DOHH2 (cell line): ENCODE measurements around the gene FBXO10.
"Not testable (repeated sequence)": the region's sequence is repeated elsewhere in the genome, so short reads cannot be mapped to it uniquely, and the experiment has no call there.

ENCODE experiments used
- H3F3A ChIP-seq: fragments of 200-600 bp; sonication (generic), shearing (Covaris generic); 2 replicates; pipeline ENCODE4 v1.6.0; 2016; ENCODE audit warnings: antibody characterized with exemption, mild to moderate bottlenecking; ENCODE audit not compliant: control insufficient read depth, insufficient read depth
- H3K27ac ChIP-seq: fragments of 200-600 bp; sonication (generic); 2 replicates; pipeline ENCODE4 v1.5.1; 2014; ENCODE audit warnings: low read depth, mild to moderate bottlenecking, low read length, moderate library complexity
- H3K27me3 ChIP-seq: fragments of 200-600 bp; sonication (generic); 2 replicates; pipeline ENCODE4 v1.6.1; 2014; ENCODE audit warnings: mild to moderate bottlenecking, low read length, mixed read lengths; ENCODE audit not compliant: control insufficient read depth
- H3K36me3 ChIP-seq: fragments of 200-600 bp; sonication (generic); 2 replicates; pipeline ENCODE4 v1.6.1; 2014; ENCODE audit warnings: mild to moderate bottlenecking, low read length, moderate library complexity, mixed read lengths; ENCODE audit not compliant: control insufficient read depth
- H3K4me1 ChIP-seq: fragments of 200-600 bp; sonication (generic); 2 replicates; pipeline ENCODE4 v1.6.1; 2014; ENCODE audit warnings: mild to moderate bottlenecking, low read length, mixed read lengths; ENCODE audit not compliant: control insufficient read depth
- H3K4me2 ChIP-seq: fragments of 200-600 bp; sonication (generic); 2 replicates; pipeline ENCODE4 v1.6.0; 2014; ENCODE audit warnings: mild to moderate bottlenecking, low read length, moderate library complexity
- H3K4me3 ChIP-seq: fragments of 200-600 bp; sonication (generic); 2 replicates; pipeline ENCODE4 v1.5.1; 2014; ENCODE audit warnings: mild to moderate bottlenecking, low read length, mixed read lengths
- H3K79me2 ChIP-seq: fragments of 200-600 bp; sonication (generic); 2 replicates; pipeline ENCODE4 v1.6.1; 2014; ENCODE audit warnings: mild to moderate bottlenecking, low read length, mixed read lengths; ENCODE audit not compliant: control insufficient read depth
- H3K9me2 ChIP-seq: fragments of 200-600 bp; sonication (generic); replicated peaks from 2 replicates; pipeline ENCODE4 v1.6.1; 2014; ENCODE audit warnings: mild to moderate bottlenecking, low read length, mixed read lengths; ENCODE audit not compliant: control insufficient read depth
- H3K9me3 ChIP-seq: fragments of 200-600 bp; sonication (generic); 2 replicates; pipeline ENCODE4 v1.6.1; 2014; ENCODE audit warnings: antibody characterized with exemption, low read length, mixed read lengths; ENCODE audit not compliant: control insufficient read depth, insufficient read depth
- H4K20me1 ChIP-seq: fragments of 200-600 bp; sonication (generic); 2 replicates; pipeline ENCODE4 v1.6.0; 2014; ENCODE audit warnings: low read depth, mild to moderate bottlenecking, antibody characterized with exemption, low read length, moderate library complexity; ENCODE audit not compliant: control insufficient read depth, insufficient read depth
- EZH2phosphoT487 ChIP-seq: fragments of 200-600 bp; sonication (generic); IDR thresholded peaks from 2 replicates; pipeline ENCODE4 v1.6.1; 2017; ENCODE audit warnings: borderline replicate concordance, mild to moderate bottlenecking, antibody characterized with exemption, low read length, moderate library complexity, mixed read lengths
- TF ChIP-seq, protein P1 (sequence below): fragments of 200-600 bp; sonication (generic); IDR thresholded peaks from one replicate; pipeline ENCODE4 v1.5.1; 2014; ENCODE audit warnings: antibody characterized with exemption, mild to moderate bottlenecking, low read depth, low read length; ENCODE audit not compliant: poor library complexity, severe bottlenecking

The FBXO10 gene

DNA sequence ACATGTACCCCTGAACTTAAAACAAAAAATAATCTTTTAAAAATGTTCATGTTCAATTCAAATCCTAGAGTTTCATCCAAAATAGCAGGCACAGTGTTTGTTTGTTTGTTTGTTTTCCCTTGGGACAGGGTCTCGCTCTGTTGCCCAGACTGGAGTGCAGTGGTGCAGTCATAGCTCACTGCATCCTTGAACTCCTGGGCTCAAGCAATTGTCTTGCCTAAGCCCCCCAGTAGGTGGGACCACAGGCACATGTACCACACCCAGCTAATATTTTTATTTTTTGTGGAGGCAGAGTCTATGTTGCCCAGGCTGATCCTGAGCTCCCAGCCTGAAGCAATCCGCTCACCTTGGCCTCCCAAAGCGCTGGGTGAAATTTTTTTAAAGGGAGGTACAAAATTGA is 95.4 kb downstream of the FBXO10 start:
- Histone ChIP-seq H3K36me3 (no peaks in the 10 kb centered on the region), H3F3A (no peaks in the 10 kb centered on the region), H4K20me1 (no peaks in the 10 kb centered on the region), H3K4me1 (peaks cover 20% of the 10 kb centered on the region), H3K79me2 (no peaks in the 10 kb centered on the region), H3K27me3 (no peaks in the 10 kb centered on the region; the same call in 1 of the 2 replicates), H3K9me3 (no peaks in the 10 kb centered on the region), H3K4me3 (no peak overlapping the region), H3K27ac (no peak overlapping the region), H3K4me2 (no peak overlapping the region), H3K9me2 (no peaks in the 10 kb centered on the region)
- TF ChIP-seq, protein P1, sequence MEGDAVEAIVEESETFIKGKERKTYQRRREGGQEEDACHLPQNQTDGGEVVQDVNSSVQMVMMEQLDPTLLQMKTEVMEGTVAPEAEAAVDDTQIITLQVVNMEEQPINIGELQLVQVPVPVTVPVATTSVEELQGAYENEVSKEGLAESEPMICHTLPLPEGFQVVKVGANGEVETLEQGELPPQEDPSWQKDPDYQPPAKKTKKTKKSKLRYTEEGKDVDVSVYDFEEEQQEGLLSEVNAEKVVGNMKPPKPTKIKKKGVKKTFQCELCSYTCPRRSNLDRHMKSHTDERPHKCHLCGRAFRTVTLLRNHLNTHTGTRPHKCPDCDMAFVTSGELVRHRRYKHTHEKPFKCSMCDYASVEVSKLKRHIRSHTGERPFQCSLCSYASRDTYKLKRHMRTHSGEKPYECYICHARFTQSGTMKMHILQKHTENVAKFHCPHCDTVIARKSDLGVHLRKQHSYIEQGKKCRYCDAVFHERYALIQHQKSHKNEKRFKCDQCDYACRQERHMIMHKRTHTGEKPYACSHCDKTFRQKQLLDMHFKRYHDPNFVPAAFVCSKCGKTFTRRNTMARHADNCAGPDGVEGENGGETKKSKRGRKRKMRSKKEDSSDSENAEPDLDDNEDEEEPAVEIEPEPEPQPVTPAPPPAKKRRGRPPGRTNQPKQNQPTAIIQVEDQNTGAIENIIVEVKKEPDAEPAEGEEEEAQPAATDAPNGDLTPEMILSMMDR = peak; percentile 19
- TF ChIP-seq EZH2phosphoT487 = no peak

DNA sequence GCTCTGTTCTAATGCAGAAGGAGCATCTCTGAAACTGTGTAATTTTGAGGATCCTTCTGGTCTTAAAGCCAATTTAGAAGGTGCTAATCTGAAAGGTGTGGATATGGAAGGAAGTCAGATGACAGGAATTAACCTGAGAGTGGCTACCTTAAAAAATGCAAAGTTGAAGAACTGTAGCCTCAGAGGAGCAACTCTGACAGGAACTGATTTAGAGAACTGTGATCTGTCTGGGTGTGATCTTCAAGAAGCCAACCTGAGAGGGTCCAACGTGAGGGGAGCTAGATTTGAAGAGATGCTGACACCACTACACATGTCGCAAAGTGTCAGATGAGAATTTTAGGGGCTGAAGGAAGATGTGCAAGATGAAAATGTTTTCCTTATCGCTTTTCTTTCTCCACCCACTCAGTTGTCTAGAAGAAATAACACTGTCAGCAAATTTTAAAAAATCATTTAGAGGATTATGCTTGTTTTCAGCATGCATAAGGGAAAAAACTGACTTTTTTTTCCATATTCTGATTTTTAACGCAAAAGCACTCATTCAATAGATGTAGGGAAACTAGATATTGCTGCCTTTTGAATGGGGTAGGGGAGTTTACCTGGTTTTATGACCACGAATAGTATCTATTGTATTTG is 98.1 kb downstream of the FBXO10 start:
- H3K79me2 ChIP-seq, H3K9me2 ChIP-seq, H3F3A ChIP-seq, H4K20me1 ChIP-seq, H3K4me3 ChIP-seq, H3K27me3 ChIP-seq, H3K27ac ChIP-seq, H3K36me3 ChIP-seq: not testable (repeated sequence)
- peaks cover 12% of the 10 kb centered on the region for H3K4me1 ChIP-seq
- H3K9me3 ChIP-seq = peaks cover 10% of the 10 kb centered on the region; the same call in 1 of the 2 replicates
- peak overlapping the region; percentile 5; the same call in 1 of the 2 replicates for H3K4me2 ChIP-seq

DNA sequence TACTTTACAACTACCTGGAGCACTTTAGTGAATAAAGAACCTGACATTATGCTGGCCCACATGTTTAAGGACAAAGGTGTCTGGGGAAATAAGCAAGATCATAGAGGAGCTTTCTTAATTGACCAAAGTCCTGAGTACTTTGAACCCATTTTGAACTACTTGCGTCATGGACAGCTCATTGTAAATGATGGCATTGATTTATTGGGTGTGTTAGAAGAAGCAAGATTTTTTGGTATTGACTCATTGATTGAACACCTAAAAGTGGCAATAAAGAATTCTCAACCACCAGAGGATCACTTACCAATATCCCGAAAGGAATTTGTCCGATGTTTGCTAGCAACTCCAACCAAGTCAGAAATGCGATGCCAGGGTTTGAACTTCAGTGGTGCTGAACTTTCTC is 98.7 kb downstream of the FBXO10 start:
- not testable (repeated sequence) for H3K27me3 ChIP-seq, H3F3A ChIP-seq, H3K4me2 ChIP-seq, H3K4me3 ChIP-seq, H3K9me2 ChIP-seq, H3K27ac ChIP-seq, H4K20me1 ChIP-seq, H3K79me2 ChIP-seq, H3K36me3 ChIP-seq
- H3K9me3 ChIP-seq = peaks cover 10% of the 10 kb centered on the region; the same call in 1 of the 2 replicates
- peaks cover 13% of the 10 kb centered on the region for H3K4me1 ChIP-seq

DNA sequence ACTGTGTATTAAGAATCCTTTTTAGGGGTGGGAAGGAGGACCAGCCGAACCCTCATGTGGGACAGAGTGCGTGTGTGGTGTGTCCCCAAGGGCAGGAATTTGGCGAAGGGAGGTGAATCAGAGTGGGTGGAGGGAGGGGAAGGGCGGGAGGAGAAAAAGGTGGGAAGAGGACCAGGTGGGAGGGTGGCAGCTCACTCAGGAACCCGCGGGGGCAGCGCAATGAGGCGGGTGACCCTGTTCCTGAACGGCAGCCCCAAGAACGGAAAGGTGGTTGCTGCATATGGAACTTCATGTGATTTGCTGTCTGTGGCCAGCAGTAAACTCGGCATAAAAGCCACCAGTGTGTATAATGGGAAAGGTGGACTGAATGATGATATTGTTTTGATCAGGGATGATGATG is 99.2 kb downstream of the FBXO10 start:
- H3K27me3 ChIP-seq = no peaks in the 10 kb centered on the region; the same call in 1 of the 2 replicates
- H3K9me2 ChIP-seq = no peaks in the 10 kb centered on the region
- H3K27ac ChIP-seq = no peak overlapping the region
- no peaks in the 10 kb centered on the region for H3K36me3 ChIP-seq
- peaks cover 10% of the 10 kb centered on the region; the same call in 1 of the 2 replicates for H3K9me3 ChIP-seq
- no peak for TF ChIP-seq EZH2phosphoT487
- TF ChIP-seq, protein P1 = no peak
- H3K4me2 ChIP-seq = no peak overlapping the region
- no peaks in the 10 kb centered on the region for H3F3A ChIP-seq
- peaks cover 16% of the 10 kb centered on the region for H3K4me1 ChIP-seq
- no peak overlapping the region for H3K4me3 ChIP-seq
- H3K79me2 ChIP-seq = no peaks in the 10 kb centered on the region
- H4K20me1 ChIP-seq = no peaks in the 10 kb centered on the region
